ENCODE measurements around the gene SUFU.

The SUFU gene

DNA sequence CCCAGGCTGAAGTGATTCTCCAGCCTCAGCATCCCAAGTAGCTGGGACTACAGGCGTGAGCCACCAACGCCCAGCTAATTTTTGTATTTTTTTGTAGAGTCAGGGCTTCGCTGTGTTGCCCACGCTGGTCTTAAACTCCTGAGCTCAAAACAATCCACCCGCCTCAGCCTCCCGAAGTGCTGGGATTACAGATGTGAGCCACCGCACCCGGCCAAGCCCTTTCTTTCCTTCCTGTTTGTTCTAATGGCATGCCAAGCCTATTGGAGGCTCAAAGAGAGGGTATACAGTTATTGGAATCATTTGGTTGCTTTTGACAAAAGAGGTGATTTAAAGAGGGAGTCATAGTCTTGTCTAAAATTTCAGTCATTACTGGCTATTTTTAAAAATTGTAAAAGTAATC, 94.5 kb downstream of the SUFU start:
- no peak overlapping the region for H3K27ac ChIP-seq
- ChIA-PET CTCF (interaction anchor here (0.6 kb wide), 1 partner anchor 29 kb away, joined by 5 read pairs; no protein-coding TSS in a partner anchor), POLR2A (ENCODE audit: low non-redundant PET) (no interaction called here)
- TF ChIP-seq, protein P1, sequence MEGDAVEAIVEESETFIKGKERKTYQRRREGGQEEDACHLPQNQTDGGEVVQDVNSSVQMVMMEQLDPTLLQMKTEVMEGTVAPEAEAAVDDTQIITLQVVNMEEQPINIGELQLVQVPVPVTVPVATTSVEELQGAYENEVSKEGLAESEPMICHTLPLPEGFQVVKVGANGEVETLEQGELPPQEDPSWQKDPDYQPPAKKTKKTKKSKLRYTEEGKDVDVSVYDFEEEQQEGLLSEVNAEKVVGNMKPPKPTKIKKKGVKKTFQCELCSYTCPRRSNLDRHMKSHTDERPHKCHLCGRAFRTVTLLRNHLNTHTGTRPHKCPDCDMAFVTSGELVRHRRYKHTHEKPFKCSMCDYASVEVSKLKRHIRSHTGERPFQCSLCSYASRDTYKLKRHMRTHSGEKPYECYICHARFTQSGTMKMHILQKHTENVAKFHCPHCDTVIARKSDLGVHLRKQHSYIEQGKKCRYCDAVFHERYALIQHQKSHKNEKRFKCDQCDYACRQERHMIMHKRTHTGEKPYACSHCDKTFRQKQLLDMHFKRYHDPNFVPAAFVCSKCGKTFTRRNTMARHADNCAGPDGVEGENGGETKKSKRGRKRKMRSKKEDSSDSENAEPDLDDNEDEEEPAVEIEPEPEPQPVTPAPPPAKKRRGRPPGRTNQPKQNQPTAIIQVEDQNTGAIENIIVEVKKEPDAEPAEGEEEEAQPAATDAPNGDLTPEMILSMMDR (conservative IDR thresholded peaks at IDR 0.05; ENCODE audit: low read depth): no peak
- DNase-seq (ENCODE audit: low spot score): no peak

GRCh38 chr10:102599565-102600327, 96.0 kb downstream of the SUFU start:
- no peak for DNase-seq (ENCODE audit: low spot score)
- H3K27ac ChIP-seq: no peak overlapping the region
- TF ChIP-seq, protein P1 (conservative IDR thresholded peaks at IDR 0.05; ENCODE audit: low read depth): no peak
- CTCF ChIA-PET: interaction anchor here (0.6 to 0.9 kb wide), 4 partner anchors 15 to 36 kb away, joined by 3 to 7 read pairs (median 3); no protein-coding TSS in a partner anchor
- POLR2A ChIA-PET (ENCODE audit: low non-redundant PET): no interaction called here

DNA sequence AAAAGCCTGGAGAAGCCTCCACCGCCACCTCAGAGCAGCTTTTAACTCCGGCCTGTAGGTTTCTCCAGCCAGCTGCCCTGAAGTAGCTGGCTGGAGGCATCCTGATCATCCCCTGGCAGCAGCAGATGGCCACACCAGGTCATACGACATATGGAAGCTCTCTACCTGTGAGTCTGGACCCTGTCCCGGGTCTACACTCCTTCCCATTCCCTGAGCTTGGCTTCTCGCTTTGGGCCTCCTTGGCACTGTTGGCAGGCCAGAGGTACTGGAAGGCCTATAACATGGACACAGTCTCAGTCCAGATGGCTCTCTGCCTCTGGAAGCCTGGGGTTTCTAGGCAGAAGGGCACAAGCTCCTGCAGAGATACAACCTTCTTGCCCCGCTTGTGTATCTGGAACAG, 97.0 kb downstream of the SUFU start:
- no peak overlapping the region for H3K27ac ChIP-seq
- ChIA-PET POLR2A (ENCODE audit: low non-redundant PET) (no interaction called here), CTCF (interaction anchor here (0.6 to 1.0 kb wide), 2 partner anchors 17 to 239 kb away, joined by 3 to 5 read pairs; no protein-coding TSS in a partner anchor)
- TF ChIP-seq, protein P1 (conservative IDR thresholded peaks at IDR 0.05; ENCODE audit: low read depth): no peak
- no peak for DNase-seq (ENCODE audit: low spot score)

- no peak for DNase-seq (ENCODE audit: low spot score)
- TF ChIP-seq, protein P1 (conservative IDR thresholded peaks at IDR 0.05; ENCODE audit: low read depth): no peak
- H3K27ac ChIP-seq: no peak overlapping the region
- POLR2A ChIA-PET (ENCODE audit: low non-redundant PET): no interaction called here
- CTCF ChIA-PET: interaction anchor here (0.7 to 1.0 kb wide), 3 partner anchors 18 to 68 kb away, joined by 3 to 5 read pairs (median 5); no protein-coding TSS in a partner anchor
Observed at GRCh38 chr10:102601639-102602038, 97.9 kb downstream of the SUFU start.

GRCh38 chr10:102602272-102603045, 98.7 kb downstream of the SUFU start:
- ChIA-PET CTCF (interaction anchor here (0.6 to 1.0 kb wide), 3 partner anchors 36 to 653 kb away, joined by 3 to 5 read pairs (median 3); no protein-coding TSS in a partner anchor), POLR2A (ENCODE audit: low non-redundant PET) (no interaction called here)
- no peak for DNase-seq (ENCODE audit: low spot score)
- H3K27ac ChIP-seq: peak overlapping the region; percentile 30
- TF ChIP-seq, protein P1 (conservative IDR thresholded peaks at IDR 0.05; ENCODE audit: low read depth): no peak

- DNase-seq (ENCODE audit: low spot score): no peak
- H3K27ac ChIP-seq: peak overlapping the region; percentile 88
- TF ChIP-seq, protein P1 (conservative IDR thresholded peaks at IDR 0.05; ENCODE audit: low read depth): no peak
- POLR2A ChIA-PET (ENCODE audit: low non-redundant PET): no interaction called here
- CTCF ChIA-PET: interaction anchor here (1.0 to 1.7 kb wide), 2 partner anchors 11 to 41 kb away, joined by 4 to 5 read pairs; partner anchors contain the start of gene TRIM8
Observed at GRCh38 chr10:102603946-102604345, 100.2 kb downstream of the SUFU start.
